IMR-90 (cell line): ENCODE measurements around the gene ST8SIA6. TPM values are rescaled to one million over a fixed set of nuclear protein-coding genes. Genes with fewer than 3 reads are reported as not detected.

Source experiments
- ATAC-seq: fragments of 200-7000 bp; cut with Tn5 transposase; 2 replicates; pipeline ENCODE4 v1.9.1; 2020; ENCODE audit warnings: low read depth, mild to moderate bottlenecking, moderate library complexity
- BruUV-seq: library from RNA; stranded (reverse); fragments of 400-500 nt; replicated peaks from 2 replicates; lab custom pipeline; 2021; lab: Mats Ljungman, UMichigan
- CTCF ChIA-PET: fragments of 300-600 bp; formaldehyde crosslinking; extraction: SDS; loops from one replicate; lab custom pipeline; 2021; ENCODE audit warnings: antibody characterized with exemption; lab: Yijun Ruan, JAX
- POLR2A ChIA-PET: fragments of 300-600 bp; sonication (Branson Sonifier 250); formaldehyde crosslinking; loops from one replicate; lab custom pipeline; 2022; ENCODE audit warnings: antibody characterized with exemption; ENCODE audit not compliant: unreplicated experiment; lab: Charles Lee
- DNase-seq: peaks from one replicate; pipeline ENCODE4 v3.0.0; 2013
- H2AFZ ChIP-seq: replicated peaks from 2 replicates; pipeline ENCODE3; 2013; ENCODE audit warnings: low read length, mild to moderate bottlenecking; ENCODE audit not compliant: poor library complexity
- H2AK5ac ChIP-seq: 2 replicates; pipeline ENCODE4 v1.6.1; 2013; ENCODE audit warnings: low read depth, low read length, inconsistent platforms
- H2AK9ac ChIP-seq: replicated peaks from 2 replicates; pipeline ENCODE3; 2013; ENCODE audit warnings: mild to moderate bottlenecking, low read depth, low read length, moderate library complexity; ENCODE audit not compliant: poor library complexity
- H2BK120ac ChIP-seq: 2 replicates; pipeline ENCODE4 v1.6.1; 2013; ENCODE audit warnings: low read depth, low read length, inconsistent platforms
- H2BK15ac ChIP-seq: 3 replicates; pipeline ENCODE4 v1.6.1; 2013; ENCODE audit warnings: low read depth, low read length, inconsistent platforms
- H2BK20ac ChIP-seq: 2 replicates; pipeline ENCODE4 v1.6.1; 2013; ENCODE audit warnings: low read depth, mild to moderate bottlenecking, inconsistent platforms, low read length, moderate library complexity
- H2BK5ac ChIP-seq: 2 replicates; pipeline ENCODE4 v1.6.1; 2013; ENCODE audit warnings: mild to moderate bottlenecking, low read depth, low read length, inconsistent platforms; ENCODE audit not compliant: poor library complexity, severe bottlenecking
- H3K14ac ChIP-seq: replicated peaks from 2 replicates; pipeline ENCODE4 v1.6.1; 2013; ENCODE audit warnings: low read depth, low read length, inconsistent platforms
- H3K18ac ChIP-seq: 2 replicates; pipeline ENCODE4 v1.6.1; 2013; ENCODE audit warnings: low read depth, low read length, control low read depth
- H3K23ac ChIP-seq: 2 replicates; pipeline ENCODE4 v1.6.1; 2013; ENCODE audit warnings: low read depth, low read length, inconsistent platforms
- H3K27ac ChIP-seq: 2 replicates; pipeline ENCODE4 v1.5.1; 2013; ENCODE audit warnings: mild to moderate bottlenecking, control low read depth, low read length; ENCODE audit not compliant: insufficient read depth
- H3K27me3 ChIP-seq: 2 replicates; pipeline ENCODE4 v1.6.1; 2013; ENCODE audit warnings: low read length; ENCODE audit not compliant: control insufficient read depth, insufficient read depth
- H3K36me3 ChIP-seq: 2 replicates; pipeline ENCODE4 v1.6.1; 2013; ENCODE audit warnings: low read length, mixed read lengths; ENCODE audit not compliant: control insufficient read depth, insufficient read depth
- H3K4ac ChIP-seq: 2 replicates; pipeline ENCODE4 v1.6.1; 2013; ENCODE audit warnings: low read depth, low read length, inconsistent platforms
- H3K4me1 ChIP-seq: 2 replicates; pipeline ENCODE4 v1.6.1; 2013; ENCODE audit warnings: low read length, mixed read lengths; ENCODE audit not compliant: control insufficient read depth, insufficient read depth
- H3K4me2 ChIP-seq: 2 replicates; pipeline ENCODE4 v1.6.1; 2013; ENCODE audit warnings: low read depth, mild to moderate bottlenecking, control low read depth, low read length, moderate library complexity
- H3K4me3 ChIP-seq: 2 replicates; pipeline ENCODE4 v1.5.1; 2013; ENCODE audit warnings: low read depth, mild to moderate bottlenecking, control low read depth, low read length, moderate library complexity; ENCODE audit not compliant: insufficient read depth
- H3K56ac ChIP-seq: 2 replicates; pipeline ENCODE4 v1.6.1; 2013; ENCODE audit warnings: low read length, inconsistent platforms; ENCODE audit not compliant: insufficient read depth; ENCODE audit errors: extremely low read depth
- H3K79me1 ChIP-seq, 2 experiments: 2 replicates each; pipeline ENCODE4 v1.6.1; 2013; ENCODE audit warnings: low read length in 2 of 2, inconsistent platforms in 1 of 2, low read depth in 1 of 2
- H3K9ac ChIP-seq: 2 replicates; pipeline ENCODE4 v1.6.1; 2013; ENCODE audit warnings: low read depth, low read length, control low read depth
- H3K9me1 ChIP-seq: 2 replicates; pipeline ENCODE4 v1.6.1; 2013; ENCODE audit warnings: low read length, inconsistent platforms; ENCODE audit not compliant: insufficient read depth
- H3K9me3 ChIP-seq: 2 replicates; pipeline ENCODE4 v1.6.1; 2013; ENCODE audit warnings: low read length; ENCODE audit not compliant: control insufficient read depth, insufficient read depth
- H4K20me1 ChIP-seq: 2 replicates; pipeline ENCODE4 v1.6.1; 2013; ENCODE audit warnings: low read length, inconsistent platforms; ENCODE audit not compliant: insufficient read depth
- H4K5ac ChIP-seq: 2 replicates; pipeline ENCODE4 v1.6.1; 2013; ENCODE audit warnings: mild to moderate bottlenecking, low read depth, low read length, control low read depth
- H4K8ac ChIP-seq, 2 experiments: 2 replicates each; pipeline ENCODE4 v1.6.1; 2013; ENCODE audit warnings: low read depth in 2 of 2, low read length in 2 of 2, control low read depth in 1 of 2, inconsistent platforms in 1 of 2
- H4K91ac ChIP-seq: 2 replicates; pipeline ENCODE4 v1.6.1; 2013; ENCODE audit warnings: low read depth, low read length, inconsistent platforms; ENCODE audit not compliant: insufficient read depth
- BHLHE40 ChIP-seq: fragments of 150-350 bp; IDR thresholded peaks from 2 replicates; pipeline ENCODE4 v1.6.1; 2016; ENCODE audit warnings: mild to moderate bottlenecking, low read depth, low read length
- CEBPB ChIP-seq: IDR thresholded peaks from 2 replicates; pipeline ENCODE4 v1.6.1; 2012; ENCODE audit warnings: low read depth, low read length, improper control_type of control experiment
- CHD1 ChIP-seq: IDR thresholded peaks from 2 replicates; pipeline ENCODE4 v1.6.1; 2012; ENCODE audit warnings: low read depth, low read length, improper control_type of control experiment
- FOS ChIP-seq: fragments of 150-350 bp; IDR thresholded peaks from 2 replicates; pipeline ENCODE4 v1.6.1; 2016; ENCODE audit warnings: low read depth, low read length
- MAFK ChIP-seq: IDR thresholded peaks from 2 replicates; pipeline ENCODE4 v1.6.1; 2012; ENCODE audit warnings: low read depth, low read length, improper control_type of control experiment
- MAZ ChIP-seq: IDR thresholded peaks from 2 replicates; pipeline ENCODE4 v1.6.1; 2012; ENCODE audit warnings: low read depth, mild to moderate bottlenecking, low read length, improper control_type of control experiment, moderate library complexity, borderline replicate concordance
- MXI1 ChIP-seq: IDR thresholded peaks from 2 replicates; pipeline ENCODE4 v1.6.1; 2012; ENCODE audit warnings: low read depth, mild to moderate bottlenecking, low read length, moderate library complexity, borderline replicate concordance
- NFE2L2 ChIP-seq: fragments of 150-350 bp; IDR thresholded peaks from 2 replicates; pipeline ENCODE4 v1.6.1; 2016; ENCODE audit warnings: low read depth, mild to moderate bottlenecking, low read length
- POLR2A ChIP-seq: IDR thresholded peaks from 2 replicates; pipeline ENCODE4 v1.6.1; 2012; ENCODE audit warnings: mild to moderate bottlenecking, low read depth, low read length
- RAD21 ChIP-seq: IDR thresholded peaks from 2 replicates; pipeline ENCODE4 v1.6.1; 2012; ENCODE audit warnings: low read length, improper control_type of control experiment
- RCOR1 ChIP-seq: IDR thresholded peaks from 2 replicates; pipeline ENCODE4 v1.6.1; 2012; ENCODE audit warnings: mild to moderate bottlenecking, low read length, improper control_type of control experiment; ENCODE audit not compliant: insufficient replicate concordance
- RFX5 ChIP-seq: IDR thresholded peaks from 2 replicates; pipeline ENCODE4 v1.8.0; 2012; ENCODE audit warnings: low read depth, mild to moderate bottlenecking, low read length, moderate library complexity
- SMC3 ChIP-seq: fragments of 150-350 bp; IDR thresholded peaks from 2 replicates; pipeline ENCODE4 v1.6.1; 2016; ENCODE audit warnings: low read depth, mild to moderate bottlenecking, antibody characterized with exemption, low read length, moderate library complexity
- WGBS, 2 experiments: methylation state at CpG; one replicate each; pipeline versions ENCODE4 v1.1.5 to v1.1.7; 2013; ENCODE audit warnings: missing lambda C conversion rate in 2 of 2; ENCODE audit not compliant: insufficient read length in 1 of 2; ENCODE audit errors: extremely low coverage in 2 of 2; 5-methylcytosine and 5-hydroxymethylcytosine counted together
- dilution Hi-C: fragments of 300-500 bp; cut with HindIII; formaldehyde crosslinking; loops from one replicate; pipeline ENCODE4 v1.14.3; 2018; ENCODE audit warnings: low sequenced_read_pairs; ENCODE audit not compliant: unreplicated experiment
- in situ Hi-C: fragments of 300-500 bp; cut with MboI; formaldehyde crosslinking; loops from 3 replicates; pipeline ENCODE4 v1.14.3; 2019; ENCODE audit warnings: low sequenced_read_pairs, inconsistent platforms, mixed read lengths
- intact Hi-C: fragments of 100-400 bp; cut with micrococcal nuclease; formaldehyde crosslinking; loops from 2 replicates; pipeline ENCODE4 v1.10.0; 2022
- polyA plus RNA-seq, 3 experiments: library from polyadenylated mRNA; depleted of rRNA; stranded (reverse); fragments of >200 nt; gene quantifications; 2 replicates each; pipeline ENCODE4 v1.2.3, GENCODE V29; 2012; ENCODE audit warnings: low replicate concordance in 1 of 3
- total RNA-seq: library from RNA; depleted of rRNA; stranded (reverse); fragments of >200 nt; gene quantifications from 2 replicates; pipeline ENCODE4 v1.2.3, GENCODE V29; 2012
- TF ChIP-seq, protein P1 (sequence below): fragments of 150-350 bp; IDR thresholded peaks from 2 replicates; pipeline ENCODE4 v1.6.1; 2017; ENCODE audit warnings: mild to moderate bottlenecking, antibody characterized with exemption, low read length, low read depth
- TF ChIP-seq, protein P2 (sequence below): fragments of 150-350 bp; IDR thresholded peaks from 2 replicates; pipeline ENCODE4 v1.6.1; 2016; ENCODE audit warnings: low read depth, mild to moderate bottlenecking, low read length, moderate library complexity, borderline replicate concordance
- TF ChIP-seq, protein P3 (sequence below): conservative IDR thresholded peaks from 2 replicates; pipeline ENCODE4 v1.5.1; 2012; ENCODE audit warnings: mild to moderate bottlenecking, low read depth, low read length, improper control_type of control experiment

ST8SIA6 gene
- total and polyA plus RNA-seq, 2 of the 4 experiments (the other 2 are of a cell fraction): 0.10 to 0.18 TPM

DNA sequence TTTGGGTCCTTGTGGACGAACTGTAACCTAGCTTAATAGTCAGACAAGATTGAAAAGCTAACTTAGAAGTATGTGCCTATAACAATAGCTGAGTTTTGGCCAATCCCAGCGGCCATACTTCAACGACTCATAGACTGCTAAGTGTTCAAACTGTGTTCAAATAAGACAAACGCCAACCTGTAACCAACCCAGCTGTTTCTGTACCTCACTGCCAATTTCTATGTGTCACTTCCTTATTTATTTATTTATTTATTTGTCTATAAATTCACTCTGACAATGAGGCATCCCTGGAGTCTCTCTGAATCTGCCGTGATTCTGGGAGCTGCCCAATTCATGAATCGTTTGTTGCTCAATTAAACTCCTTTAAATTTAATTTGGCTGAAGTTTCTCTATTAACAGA lies 21.7 kb downstream of the ST8SIA6 start:
- Histone ChIP-seq H3K36me3 (no peaks in the 10 kb centered on the region), H3K9ac (no peak overlapping the region), H3K56ac (no peak overlapping the region), H2BK15ac (no peak overlapping the region), H3K4me1 (peaks cover 2% of the 10 kb centered on the region; the same call in 1 of the 2 replicates), H2BK5ac (no peak overlapping the region), H3K4me2 (no peak overlapping the region), H3K79me1 (no peaks in the 10 kb centered on the region), H3K4me3 (no peak overlapping the region), H3K14ac (no peak overlapping the region), H3K9me3 (no peaks in the 10 kb centered on the region), H2BK20ac (no peak overlapping the region), H3K9me1 (no peaks in the 10 kb centered on the region), H3K18ac (no peak overlapping the region), H3K27me3 (peaks cover 15% of the 10 kb centered on the region; the same call in 1 of the 2 replicates), H2BK120ac (no peak overlapping the region), H2AFZ (no peak overlapping the region), H3K23ac (no peak overlapping the region), H2AK9ac (no peak overlapping the region), H3K4ac (no peak overlapping the region), H4K20me1 (no peaks in the 10 kb centered on the region), H3K27ac (no peak overlapping the region), H4K8ac (no peak overlapping the region), H4K5ac (no peak overlapping the region), H2AK5ac (no peak overlapping the region), H4K91ac (no peak overlapping the region)
- POLR2A ChIA-PET: no interaction called here
- no TSS peak for BruUV-seq
- intact Hi-C loops: loop anchor here (5.0 kb wide), 2 partner anchors 165 to 590 kb away; no protein-coding TSS in a partner anchor
- in situ Hi-C loops: no loop called here
- DNase-seq (peak; percentile 14), ATAC-seq (no peak)
- CTCF ChIA-PET: interaction anchor here (0.5 to 0.7 kb wide), 3 partner anchors 8 to 590 kb away, joined by 3 to 4 read pairs (median 3); no protein-coding TSS in a partner anchor
- no CpG with 5 or more reads among the region's 6 CpGs for WGBS, 2 experiments
- dilution Hi-C loops: no loop called here
- no peak for TF ChIP-seq BHLHE40
- TF ChIP-seq RFX5: no peak
- TF ChIP-seq CHD1: no peak
- TF ChIP-seq SMC3: no peak
- no peak for TF ChIP-seq NFE2L2
- no peak for TF ChIP-seq FOS
- TF ChIP-seq, protein P1, sequence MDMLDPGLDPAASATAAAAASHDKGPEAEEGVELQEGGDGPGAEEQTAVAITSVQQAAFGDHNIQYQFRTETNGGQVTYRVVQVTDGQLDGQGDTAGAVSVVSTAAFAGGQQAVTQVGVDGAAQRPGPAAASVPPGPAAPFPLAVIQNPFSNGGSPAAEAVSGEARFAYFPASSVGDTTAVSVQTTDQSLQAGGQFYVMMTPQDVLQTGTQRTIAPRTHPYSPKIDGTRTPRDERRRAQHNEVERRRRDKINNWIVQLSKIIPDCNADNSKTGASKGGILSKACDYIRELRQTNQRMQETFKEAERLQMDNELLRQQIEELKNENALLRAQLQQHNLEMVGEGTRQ: no peak
- TF ChIP-seq, protein P2, sequence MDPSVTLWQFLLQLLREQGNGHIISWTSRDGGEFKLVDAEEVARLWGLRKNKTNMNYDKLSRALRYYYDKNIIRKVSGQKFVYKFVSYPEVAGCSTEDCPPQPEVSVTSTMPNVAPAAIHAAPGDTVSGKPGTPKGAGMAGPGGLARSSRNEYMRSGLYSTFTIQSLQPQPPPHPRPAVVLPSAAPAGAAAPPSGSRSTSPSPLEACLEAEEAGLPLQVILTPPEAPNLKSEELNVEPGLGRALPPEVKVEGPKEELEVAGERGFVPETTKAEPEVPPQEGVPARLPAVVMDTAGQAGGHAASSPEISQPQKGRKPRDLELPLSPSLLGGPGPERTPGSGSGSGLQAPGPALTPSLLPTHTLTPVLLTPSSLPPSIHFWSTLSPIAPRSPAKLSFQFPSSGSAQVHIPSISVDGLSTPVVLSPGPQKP: no peak
- no peak for TF ChIP-seq RCOR1
- no peak for TF ChIP-seq RAD21
- no peak for TF ChIP-seq MAFK
- TF ChIP-seq, protein P3, sequence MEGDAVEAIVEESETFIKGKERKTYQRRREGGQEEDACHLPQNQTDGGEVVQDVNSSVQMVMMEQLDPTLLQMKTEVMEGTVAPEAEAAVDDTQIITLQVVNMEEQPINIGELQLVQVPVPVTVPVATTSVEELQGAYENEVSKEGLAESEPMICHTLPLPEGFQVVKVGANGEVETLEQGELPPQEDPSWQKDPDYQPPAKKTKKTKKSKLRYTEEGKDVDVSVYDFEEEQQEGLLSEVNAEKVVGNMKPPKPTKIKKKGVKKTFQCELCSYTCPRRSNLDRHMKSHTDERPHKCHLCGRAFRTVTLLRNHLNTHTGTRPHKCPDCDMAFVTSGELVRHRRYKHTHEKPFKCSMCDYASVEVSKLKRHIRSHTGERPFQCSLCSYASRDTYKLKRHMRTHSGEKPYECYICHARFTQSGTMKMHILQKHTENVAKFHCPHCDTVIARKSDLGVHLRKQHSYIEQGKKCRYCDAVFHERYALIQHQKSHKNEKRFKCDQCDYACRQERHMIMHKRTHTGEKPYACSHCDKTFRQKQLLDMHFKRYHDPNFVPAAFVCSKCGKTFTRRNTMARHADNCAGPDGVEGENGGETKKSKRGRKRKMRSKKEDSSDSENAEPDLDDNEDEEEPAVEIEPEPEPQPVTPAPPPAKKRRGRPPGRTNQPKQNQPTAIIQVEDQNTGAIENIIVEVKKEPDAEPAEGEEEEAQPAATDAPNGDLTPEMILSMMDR: no peak
- no peak for TF ChIP-seq CEBPB
- TF ChIP-seq MAZ: no peak
- no peak for TF ChIP-seq POLR2A
- TF ChIP-seq MXI1: no peak
